ENCODE results near the gene NFAM1. TPM values are rescaled to one million over a fixed set of nuclear protein-coding genes. Genes with fewer than 3 reads are reported as not detected.

The NFAM1 gene
- total RNA-seq, 4 donors from 2014 or later = 0.11 to 1.9 (median 0.99) TPM

DNA sequence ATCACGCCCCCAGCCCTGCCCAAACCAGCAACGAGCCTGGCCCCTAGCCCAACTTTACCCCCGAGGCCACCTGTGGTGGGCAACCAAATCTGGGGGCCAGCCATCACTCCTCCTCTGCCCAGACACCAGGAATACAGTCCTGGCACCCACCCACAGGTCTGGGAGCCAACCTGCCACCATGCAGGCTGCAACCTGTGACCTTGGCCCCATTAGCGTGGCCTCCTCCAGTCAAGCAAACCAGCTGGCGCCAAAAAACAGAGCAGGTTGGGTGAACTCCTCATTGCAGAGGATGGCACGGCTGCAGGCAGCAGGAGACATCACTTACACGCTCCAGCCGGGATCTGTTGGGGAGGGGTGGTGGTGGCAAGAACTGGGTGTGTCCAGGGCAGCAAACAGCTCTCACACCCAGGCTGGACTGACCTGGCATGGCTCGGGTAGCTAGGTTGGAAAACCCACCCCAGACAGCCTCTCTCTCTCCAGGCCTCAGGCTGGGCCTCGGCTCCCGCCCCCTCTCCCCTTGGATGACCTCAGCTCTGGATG, 96.3 kb downstream of the NFAM1 start:
- peaks cover 0 to 23% (median 2%) of the 10 kb centered on the region in 3 donors for H3K4me1 ChIP-seq
- WGBS, 2 donors = 40 to 51% methylated on average over 1 to 5 of the region's 11 CpGs
- no peaks in the 10 kb centered on the region for H3K36me3 ChIP-seq
- no peak for DNase-seq
- intact Hi-C loops (cut with DNase I) = no loop called here
- TF ChIP-seq POLR2A (IDR thresholded peaks at IDR 0.05) = no peak
- TF ChIP-seq, protein P1, sequence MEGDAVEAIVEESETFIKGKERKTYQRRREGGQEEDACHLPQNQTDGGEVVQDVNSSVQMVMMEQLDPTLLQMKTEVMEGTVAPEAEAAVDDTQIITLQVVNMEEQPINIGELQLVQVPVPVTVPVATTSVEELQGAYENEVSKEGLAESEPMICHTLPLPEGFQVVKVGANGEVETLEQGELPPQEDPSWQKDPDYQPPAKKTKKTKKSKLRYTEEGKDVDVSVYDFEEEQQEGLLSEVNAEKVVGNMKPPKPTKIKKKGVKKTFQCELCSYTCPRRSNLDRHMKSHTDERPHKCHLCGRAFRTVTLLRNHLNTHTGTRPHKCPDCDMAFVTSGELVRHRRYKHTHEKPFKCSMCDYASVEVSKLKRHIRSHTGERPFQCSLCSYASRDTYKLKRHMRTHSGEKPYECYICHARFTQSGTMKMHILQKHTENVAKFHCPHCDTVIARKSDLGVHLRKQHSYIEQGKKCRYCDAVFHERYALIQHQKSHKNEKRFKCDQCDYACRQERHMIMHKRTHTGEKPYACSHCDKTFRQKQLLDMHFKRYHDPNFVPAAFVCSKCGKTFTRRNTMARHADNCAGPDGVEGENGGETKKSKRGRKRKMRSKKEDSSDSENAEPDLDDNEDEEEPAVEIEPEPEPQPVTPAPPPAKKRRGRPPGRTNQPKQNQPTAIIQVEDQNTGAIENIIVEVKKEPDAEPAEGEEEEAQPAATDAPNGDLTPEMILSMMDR (IDR thresholded peaks at IDR 0.05) = no peak
- H3K4me3 ChIP-seq = no peak overlapping the region
- no peak overlapping the region for H3K27ac ChIP-seq
- peaks cover 0 to 22% (median 0%) of the 10 kb centered on the region in 4 donors for H3K27me3 ChIP-seq
- H3K9me3 ChIP-seq = no peaks in the 10 kb centered on the region

DNA sequence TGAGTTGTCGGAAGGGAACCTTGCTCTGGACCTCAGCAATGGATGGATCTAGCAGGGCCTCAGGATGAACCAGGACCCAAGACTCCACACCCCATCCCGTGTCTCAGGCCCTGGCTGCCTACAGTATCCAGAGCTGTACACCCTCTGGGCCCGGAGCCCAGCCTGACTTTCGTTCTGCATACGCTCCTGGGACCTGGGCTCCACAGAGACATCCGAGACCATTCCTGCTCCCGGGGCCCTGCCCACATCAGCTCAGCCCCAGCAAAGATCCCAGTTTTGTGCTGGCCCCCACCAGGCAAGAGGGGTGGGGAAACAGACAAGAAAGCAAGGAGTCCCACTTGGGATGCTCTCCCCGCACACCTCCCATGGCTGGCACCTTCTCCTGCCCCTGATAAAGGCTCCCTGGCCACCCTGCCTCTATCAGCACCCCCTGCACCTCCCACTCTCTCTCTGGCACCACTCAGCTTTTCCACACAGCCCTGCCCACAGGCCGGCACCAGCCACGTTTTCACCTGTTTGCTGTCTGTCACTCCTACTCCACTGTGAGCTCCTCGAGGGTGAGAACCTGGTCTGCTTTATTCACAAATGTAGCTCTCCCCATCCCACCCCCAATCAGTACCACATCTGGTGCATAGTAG, 97.2 kb downstream of the NFAM1 start:
- WGBS, 2 donors = 34 to 60% methylated on average over 3 to 6 of the region's 11 CpGs
- TF ChIP-seq, protein P1 (IDR thresholded peaks at IDR 0.05) = no peak
- no peak for DNase-seq
- intact Hi-C loops (cut with DNase I) = no loop called here
- H3K4me1 ChIP-seq = peaks cover 0 to 22% (median 6%) of the 10 kb centered on the region in 3 donors
- H3K27ac ChIP-seq = no peak overlapping the region
- peaks cover 0 to 15% (median 0%) of the 10 kb centered on the region in 4 donors for H3K27me3 ChIP-seq
- H3K4me3 ChIP-seq = no peak overlapping the region
- H3K9me3 ChIP-seq = no peaks in the 10 kb centered on the region
- H3K36me3 ChIP-seq = no peaks in the 10 kb centered on the region

DNA sequence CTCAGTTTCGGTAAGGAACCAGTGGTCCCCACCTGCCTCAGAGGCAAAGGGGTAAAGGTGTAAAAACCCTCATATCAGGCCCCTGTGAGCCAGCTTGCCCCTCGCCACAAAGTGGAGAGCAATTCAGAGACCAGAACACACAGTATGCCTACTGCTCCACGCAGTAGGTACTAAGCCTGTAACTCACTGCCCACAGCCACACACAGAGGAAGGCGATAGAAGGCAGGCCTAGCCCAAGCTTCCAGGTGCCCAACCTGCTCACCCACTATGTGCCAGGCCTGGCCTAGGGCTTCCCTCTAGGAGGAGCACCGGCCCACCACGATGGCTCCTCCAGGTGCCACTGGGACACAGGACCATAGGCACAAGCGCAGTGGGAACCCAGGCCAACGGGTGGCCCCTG, 98.7 kb downstream of the NFAM1 start:
- Histone ChIP-seq H3K36me3 (no peaks in the 10 kb centered on the region), H3K27me3 (peaks cover 0 to 7% (median 0%) of the 10 kb centered on the region in 4 donors), H3K27ac (no peak overlapping the region), H3K4me3 (no peak overlapping the region), H3K4me1 (peaks cover 2 to 27% (median 6%) of the 10 kb centered on the region in 3 donors), H3K9me3 (no peaks in the 10 kb centered on the region)
- TF ChIP-seq POLR2A (IDR thresholded peaks at IDR 0.05) = no peak
- TF ChIP-seq, protein P1 (IDR thresholded peaks at IDR 0.05) = no peak
- WGBS, 2 donors = 100% methylated on average over 3 of the region's 8 CpGs; no CpG with 5 or more reads in 1 of the 2 donors
- no peak for DNase-seq
- intact Hi-C loops (cut with DNase I) = no loop called here

DNA sequence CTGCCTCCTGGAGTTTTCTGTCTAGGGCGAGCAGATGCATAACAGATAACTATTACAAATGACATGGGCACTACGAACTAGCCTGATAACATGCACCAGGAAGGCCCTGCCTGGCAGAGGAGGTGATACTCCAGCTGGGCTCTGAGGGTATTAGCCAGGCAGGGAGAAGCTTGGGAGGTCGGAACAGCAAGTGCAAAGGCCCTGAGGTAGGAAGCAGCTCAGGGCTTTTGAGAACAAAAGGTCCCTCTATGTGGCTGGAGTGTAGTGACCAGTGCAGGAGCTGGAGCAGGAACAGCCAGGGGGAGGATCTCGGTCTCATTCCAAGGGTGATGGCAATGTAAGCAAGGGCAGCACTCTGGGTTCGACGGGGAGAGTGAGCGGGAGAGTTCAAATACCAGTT, 100.1 kb downstream of the NFAM1 start:
- Histone ChIP-seq H3K27ac (no peak overlapping the region), H3K36me3 (no peaks in the 10 kb centered on the region), H3K27me3 (peaks cover 0 to 7% (median 0%) of the 10 kb centered on the region in 4 donors), H3K4me1 (peaks cover 7 to 41% (median 9%) of the 10 kb centered on the region in 3 donors), H3K9me3 (no peaks in the 10 kb centered on the region), H3K4me3 (no peak overlapping the region)
- no peak for DNase-seq
- TF ChIP-seq POLR2A (IDR thresholded peaks at IDR 0.05) = no peak
- TF ChIP-seq, protein P1 (IDR thresholded peaks at IDR 0.05) = no peak
- intact Hi-C loops (cut with DNase I) = no loop called here
- WGBS, 2 donors = 77 to 78% methylated on average over 7 of the region's 7 CpGs

DNA sequence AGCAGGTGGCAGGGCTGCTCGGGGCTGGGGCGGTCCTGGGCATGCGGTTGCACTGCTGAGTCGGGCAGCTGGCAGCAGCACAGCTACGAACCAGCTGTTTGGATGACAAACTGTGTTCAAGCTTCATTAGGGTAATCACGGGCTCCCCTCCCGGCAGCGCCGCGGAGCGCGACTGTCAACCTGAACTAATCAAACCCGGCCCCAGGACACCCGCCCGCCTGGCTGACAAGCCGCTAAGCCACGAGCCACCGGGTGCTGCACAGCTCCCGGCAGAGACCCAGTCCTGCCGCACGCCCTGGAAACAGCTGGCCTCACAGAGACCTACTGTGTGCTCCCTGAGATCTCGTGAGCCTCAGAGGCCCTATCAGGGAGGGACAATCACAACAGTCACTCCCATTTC, 101.2 kb downstream of the NFAM1 start:
- intact Hi-C loops (cut with DNase I) = no loop called here
- Histone ChIP-seq H3K9me3 (no peaks in the 10 kb centered on the region), H3K4me3 (no peak overlapping the region), H3K36me3 (no peaks in the 10 kb centered on the region), H3K4me1 (peaks cover 7 to 44% (median 15%) of the 10 kb centered on the region in 3 donors), H3K27me3 (peaks cover 0 to 7% (median 0%) of the 10 kb centered on the region in 4 donors), H3K27ac (no peak overlapping the region)
- 0% methylated on average over 1 of the region's 22 CpGs; no CpG with 5 or more reads in 1 of the 2 donors for WGBS, 2 donors
- TF ChIP-seq POLR2A (IDR thresholded peaks at IDR 0.05) = no peak
- TF ChIP-seq, protein P1 (IDR thresholded peaks at IDR 0.05) = peak in 1 of 6 experiments; percentile 7
- DNase-seq = no peak
